HuH-7 (cell line): Measurements from ENCODE around the gene GRIK4.

Experiments used
- DNase-seq: peaks from one replicate; pipeline ENCODE4 v3.0.0; 2011; ENCODE audit warnings: low spot score

The GRIK4 gene

DNA sequence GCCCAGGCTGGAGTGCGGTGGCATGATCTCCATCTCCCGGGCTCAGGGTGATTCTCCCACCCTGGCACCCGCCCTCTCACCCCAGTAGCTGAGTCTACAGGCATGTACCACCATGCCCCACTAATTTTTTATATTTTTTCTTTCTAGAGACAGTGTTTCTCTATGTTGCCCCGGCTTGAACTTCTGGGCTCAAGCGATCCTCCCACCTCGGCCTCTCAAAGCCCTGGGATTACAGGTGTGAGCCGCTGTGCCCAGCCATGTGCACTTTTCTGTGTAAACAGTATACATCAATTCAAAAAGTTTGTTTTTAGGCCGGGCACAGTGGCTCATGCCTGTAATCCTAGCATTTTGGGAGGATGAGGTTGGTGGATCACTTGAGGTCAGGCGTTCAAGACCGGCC, 14.7 kb downstream of the GRIK4 start:
- DNase-seq = no peak

- DNase-seq = no peak
These were observed 15.7 kb downstream of the GRIK4 start for GRCh38 chr11:120527111-120527761.

- no peak for DNase-seq
These were observed 17.2 kb downstream of the GRIK4 start for GRCh38 chr11:120528749-120529148.

DNA sequence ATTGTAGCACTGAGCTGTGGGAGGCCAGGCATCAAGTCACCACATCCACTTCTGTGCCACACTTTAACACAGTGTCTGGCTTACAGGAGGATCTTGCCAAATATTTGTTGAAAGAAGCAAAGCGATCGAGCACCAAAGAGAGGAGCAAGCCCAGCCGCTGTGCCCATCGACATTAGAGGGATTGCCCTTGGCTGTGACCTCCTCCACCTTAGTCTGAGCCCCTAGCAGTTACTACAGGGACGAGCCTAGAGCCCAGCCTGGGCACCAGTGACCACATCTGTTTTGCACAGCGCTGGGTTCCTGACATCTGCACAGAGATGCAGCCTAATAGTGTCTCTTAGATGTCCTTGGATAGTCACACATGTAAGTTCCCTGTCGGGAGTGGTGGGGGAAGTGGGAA, 17.7 kb downstream of the GRIK4 start:
- DNase-seq = no peak

DNA sequence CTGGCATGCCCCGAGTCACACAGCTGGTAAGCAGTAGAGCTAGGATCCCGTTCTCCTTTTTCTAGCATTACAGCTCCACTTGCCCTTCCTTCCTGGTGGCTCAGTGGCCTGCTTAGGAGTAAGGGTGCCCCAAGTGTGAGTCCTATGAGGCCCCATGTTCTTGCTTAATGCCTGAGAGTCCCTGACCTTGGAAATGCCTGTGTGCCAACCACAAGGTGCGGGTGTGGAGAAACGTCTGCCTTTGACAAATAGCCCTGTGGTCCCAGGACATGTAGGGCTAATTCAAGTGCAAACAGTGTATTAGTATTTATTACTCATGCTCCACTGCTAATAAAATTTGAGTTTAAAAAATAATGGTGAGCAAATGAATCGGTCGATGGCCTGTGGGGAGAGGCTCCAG, 18.4 kb downstream of the GRIK4 start:
- no peak for DNase-seq

DNA sequence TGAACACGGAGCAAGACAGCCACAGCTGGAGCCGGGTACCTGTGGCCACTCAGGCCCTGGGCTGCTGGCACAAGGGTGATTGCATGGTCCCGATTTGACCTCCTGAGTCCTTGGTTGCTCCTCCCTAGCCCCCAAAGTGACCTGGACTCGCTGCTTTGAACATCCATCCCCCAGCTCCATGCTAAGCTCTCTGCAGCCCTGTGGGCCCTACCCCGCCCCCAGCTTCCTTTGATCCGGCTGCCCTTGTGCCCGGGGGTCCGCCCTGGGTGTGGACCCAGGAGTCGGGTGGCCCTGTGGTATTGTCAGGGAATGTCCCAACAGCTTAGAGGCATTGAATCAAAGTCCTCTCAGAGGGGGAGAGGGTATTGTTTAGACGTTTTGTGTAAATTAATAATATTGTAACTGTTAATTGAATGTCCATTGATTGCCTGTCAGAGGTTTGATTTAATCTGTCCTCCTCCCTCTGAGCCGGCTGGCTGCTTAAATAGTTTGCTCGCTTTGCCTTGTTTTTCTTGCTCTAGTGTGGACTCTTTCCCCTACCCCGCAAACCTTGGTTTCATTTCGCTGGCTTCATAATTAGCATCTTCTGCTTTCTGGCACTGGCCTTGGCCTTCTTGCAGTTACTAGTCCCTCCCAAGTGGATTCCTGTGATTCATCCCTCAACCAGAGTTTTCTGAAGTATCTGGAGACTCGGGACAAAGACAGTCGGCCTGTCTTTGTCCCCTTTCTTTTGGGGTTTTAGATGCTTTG, 20.7 kb downstream of the GRIK4 start:
- no peak for DNase-seq

GRCh38 chr11:120532832-120533196, 21.3 kb downstream of the GRIK4 start:
- no peak for DNase-seq

DNA sequence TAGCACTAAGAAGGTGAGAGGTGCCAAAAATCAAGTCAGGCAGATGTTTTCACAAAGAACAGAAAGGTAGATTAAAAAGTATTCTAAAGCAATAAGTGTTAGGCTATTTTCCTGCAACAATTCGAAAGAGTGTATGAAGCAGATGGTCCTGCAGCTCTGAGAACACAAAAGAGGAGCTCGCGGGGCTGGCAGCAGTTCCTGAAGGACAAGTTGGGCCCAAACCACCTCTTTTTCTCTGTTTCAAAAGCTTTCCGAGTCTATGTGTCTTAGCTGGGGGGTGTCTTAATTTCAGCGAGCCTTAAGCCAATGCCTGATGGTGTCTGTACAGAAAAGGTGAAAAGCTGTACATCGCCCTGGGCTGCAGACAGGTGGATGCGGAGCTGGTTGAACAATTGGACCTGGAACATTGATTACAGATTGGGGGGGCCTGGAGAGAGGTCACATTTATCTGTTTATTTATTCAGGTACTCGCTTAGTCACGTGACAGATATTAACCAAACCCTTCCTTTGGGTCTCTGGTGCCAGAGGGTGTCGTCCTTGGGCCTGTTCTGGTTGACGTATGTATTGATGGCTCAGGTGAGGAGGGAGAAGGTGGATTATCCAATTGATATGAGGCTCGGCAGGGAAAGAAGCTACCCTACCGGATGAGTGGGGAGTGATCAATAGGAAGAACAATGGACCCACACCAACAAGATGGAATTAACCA, 24.7 kb downstream of the GRIK4 start:
- no peak for DNase-seq

DNA sequence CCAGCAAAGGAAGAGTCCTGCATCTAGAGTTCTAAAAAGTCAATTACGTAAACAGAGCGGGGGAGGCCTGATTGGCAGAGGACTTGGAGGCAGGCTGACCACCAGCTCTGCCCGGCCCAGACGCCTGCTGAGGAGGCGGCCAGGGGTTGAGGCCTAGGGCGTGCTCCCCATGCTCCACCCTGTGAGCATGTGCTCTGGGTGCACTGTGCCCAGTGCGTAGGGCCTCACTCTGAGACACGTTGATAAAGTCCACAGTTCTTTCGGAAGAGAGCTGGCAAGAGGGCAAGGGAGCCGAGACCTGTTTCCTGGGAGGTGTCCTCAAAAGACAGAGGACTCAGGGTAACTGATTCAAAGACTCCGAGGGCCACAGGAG, 25.2 kb downstream of the GRIK4 start:
- no peak for DNase-seq

- no peak for DNase-seq
These were observed 26.4 kb downstream of the GRIK4 start for GRCh38 chr11:120537996-120538395.

- DNase-seq = no peak
These were observed 27.2 kb downstream of the GRIK4 start for GRCh38 chr11:120538707-120539106.

GRCh38 chr11:120539667-120540369, 28.3 kb downstream of the GRIK4 start:
- DNase-seq = no peak

GRCh38 chr11:120540744-120541465, 29.4 kb downstream of the GRIK4 start:
- DNase-seq = no peak

DNA sequence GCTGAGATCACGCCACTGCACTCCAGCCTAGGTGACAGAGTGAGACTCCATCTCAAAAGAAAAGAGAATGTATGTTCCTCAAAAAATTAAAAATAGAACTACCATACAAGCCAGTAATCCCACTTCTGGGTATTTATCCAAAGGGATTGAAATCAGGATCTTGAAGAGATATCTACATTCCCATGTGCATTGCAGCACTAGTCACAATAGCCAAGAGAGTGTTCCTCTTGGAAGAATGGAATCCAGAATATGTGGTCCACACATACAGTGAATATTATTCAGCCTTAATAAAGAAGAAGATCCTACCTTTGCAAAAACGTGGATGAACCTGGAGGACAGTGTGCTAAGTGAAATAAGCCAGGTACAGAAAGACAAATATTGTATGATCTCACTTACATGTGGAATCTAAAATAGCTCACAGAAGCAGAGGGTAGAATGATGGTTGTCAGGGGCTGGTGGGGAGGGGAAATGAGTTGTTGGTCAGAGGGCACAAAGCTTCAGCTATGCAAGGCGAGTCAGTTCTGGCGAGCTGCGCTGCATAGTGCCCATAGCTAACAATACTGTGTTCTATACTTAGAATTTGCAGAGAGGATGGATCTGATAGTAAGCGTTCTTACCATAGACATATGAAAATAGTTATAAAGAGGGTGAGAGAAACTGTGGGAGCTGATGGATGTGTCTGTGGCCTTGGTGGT, 32.1 kb downstream of the GRIK4 start:
- DNase-seq = no peak

DNA sequence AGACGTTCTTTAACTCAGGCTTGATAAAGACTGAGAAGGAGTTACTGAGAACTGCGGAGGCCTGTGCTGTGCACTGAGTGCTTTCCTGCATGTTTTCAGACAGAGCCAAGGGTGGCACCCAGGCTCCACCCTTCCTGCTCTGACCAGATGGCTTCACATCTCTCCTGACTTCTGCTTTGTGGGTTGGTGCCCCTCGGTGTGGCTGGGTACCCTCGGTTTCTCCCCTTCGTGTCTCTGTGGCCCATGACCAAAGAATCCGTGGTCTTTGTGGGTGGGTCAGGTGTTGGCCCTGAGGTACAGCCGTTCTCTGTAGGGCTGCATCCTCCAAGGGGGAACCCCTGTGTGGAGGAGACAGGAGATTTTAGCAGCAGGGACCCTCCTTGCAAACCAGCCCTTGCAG, 34.3 kb downstream of the GRIK4 start:
- DNase-seq = no peak

- no peak for DNase-seq
These were observed 35.0 kb downstream of the GRIK4 start for GRCh38 chr11:120546312-120547205.

DNA sequence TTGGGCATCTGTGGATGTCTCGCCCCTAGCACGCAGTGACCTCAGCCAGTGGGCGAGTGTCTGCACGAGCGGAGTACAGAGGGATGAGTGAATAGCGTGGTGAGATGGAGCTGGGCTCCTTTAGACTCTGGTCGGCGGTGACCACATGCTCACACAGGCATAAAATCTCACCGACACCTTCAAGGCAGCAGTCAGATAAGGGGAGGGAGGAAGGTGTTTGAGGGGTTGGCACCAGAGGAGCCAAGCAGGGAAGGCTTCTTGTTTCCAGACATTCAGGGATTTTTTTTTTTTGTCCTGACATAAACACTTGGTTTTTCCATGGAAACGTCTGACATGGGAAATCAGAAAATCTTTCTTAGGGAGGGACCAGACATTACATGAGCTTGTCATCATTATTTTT, 35.8 kb downstream of the GRIK4 start:
- no peak for DNase-seq

DNA sequence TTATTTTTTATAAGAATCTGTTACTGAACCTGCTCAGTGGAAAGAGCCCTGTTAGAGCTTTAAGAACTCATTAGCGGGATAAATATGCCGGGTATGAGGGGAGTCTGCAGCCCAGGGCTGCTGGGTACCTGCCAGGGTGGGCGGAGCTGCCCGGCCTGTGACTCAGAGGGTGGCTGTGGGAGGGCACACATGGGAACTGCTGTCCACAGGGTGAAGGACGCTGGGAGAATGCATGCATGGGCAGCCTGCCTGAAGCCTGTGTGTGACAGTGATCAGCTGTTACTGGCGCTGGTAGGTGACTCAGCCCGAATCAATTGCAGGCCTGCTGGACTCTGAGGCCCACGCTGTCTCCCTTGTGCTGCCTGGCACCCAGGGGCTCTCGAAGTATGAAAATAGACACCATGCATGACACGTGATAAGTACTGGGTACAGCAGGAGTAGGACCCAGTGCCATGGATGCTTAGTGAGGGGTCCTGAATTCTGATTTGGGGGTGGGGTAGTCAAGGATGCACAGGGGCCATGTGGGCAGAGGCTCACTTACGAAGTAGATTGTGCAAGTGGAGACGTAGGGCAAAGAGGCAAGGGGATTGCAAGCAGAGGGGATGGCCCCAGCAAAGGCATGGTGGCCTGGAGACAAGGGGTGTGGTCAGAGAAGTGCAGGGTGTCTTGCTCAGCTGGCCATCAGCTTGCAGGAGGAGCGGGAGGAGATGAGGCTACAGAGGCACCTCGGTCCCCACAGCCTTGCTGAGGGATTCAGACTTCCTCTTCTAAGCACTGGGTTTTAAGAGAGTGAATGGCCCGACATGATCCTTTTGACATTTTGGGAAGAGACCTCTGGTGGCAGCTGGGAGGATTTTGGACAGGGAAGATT, 36.5 kb downstream of the GRIK4 start:
- DNase-seq = no peak

DNA sequence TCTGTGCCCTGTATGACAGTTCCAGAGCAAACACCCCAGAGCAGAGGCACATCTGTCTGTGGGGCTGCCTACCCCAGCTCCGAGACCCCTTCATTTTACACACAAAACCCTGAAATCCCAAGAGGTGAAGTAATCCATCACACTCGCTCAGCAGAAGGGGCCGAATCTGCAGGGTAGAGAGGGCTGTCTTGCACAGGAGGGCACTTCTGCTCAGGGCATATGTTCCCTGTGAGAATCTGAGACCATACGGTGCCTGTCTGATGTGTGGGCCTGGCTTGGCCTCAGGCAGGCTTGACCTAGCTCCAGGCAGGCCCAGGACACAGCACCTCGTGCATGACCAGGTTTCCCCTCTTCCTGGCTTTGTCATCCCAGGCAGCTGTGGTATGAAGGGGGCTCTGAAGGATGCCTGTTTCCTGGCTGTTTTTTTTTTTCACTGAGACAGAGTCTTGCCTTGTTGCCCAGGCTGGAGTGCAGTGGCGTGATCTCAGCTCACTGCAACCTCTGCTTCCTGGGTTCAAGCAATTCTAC, 37.2 kb downstream of the GRIK4 start:
- DNase-seq = no peak
